Nucleus accumbens (tissue), 56 donors: ENCODE data around the gene MIEN1.
"Not testable (repeated sequence)": the region's sequence is repeated elsewhere in the genome, so short reads cannot be mapped to it uniquely, and the experiment has no call there.

ENCODE experiments used
- DNase-seq, 56 donors: peaks; one replicate each; lab custom pipeline; 2025; lab: John Stamatoyannopoulos, UW

MIEN1 gene

GRCh38 chr17:39756380-39757079, 26.2 kb upstream of the MIEN1 start:
- no peak for DNase-seq

GRCh38 chr17:39755554-39756379, 25.4 kb upstream of the MIEN1 start:
- DNase-seq: peak in 1 of 56 donors; percentile 82

- peak in 1 of 56 donors; percentile 33 for DNase-seq
Measured at GRCh38 chr17:39754958-39755553, 24.7 kb upstream of the MIEN1 start.

GRCh38 chr17:39754161-39754957, 24.0 kb upstream of the MIEN1 start:
- peak in 55 of 56 donors; percentile 26 to 91 (median 79) for DNase-seq

GRCh38 chr17:39753514-39754160, 23.3 kb upstream of the MIEN1 start:
- DNase-seq: peak in 11 of 56 donors; percentile 18 to 76 (median 55)

- no peak for DNase-seq
Measured at GRCh38 chr17:39752241-39752881, 22.0 kb upstream of the MIEN1 start.

- no peak for DNase-seq
Measured at GRCh38 chr17:39751637-39752036, 21.3 kb upstream of the MIEN1 start.

- no peak for DNase-seq
Measured at GRCh38 chr17:39751016-39751543, 20.7 kb upstream of the MIEN1 start.

- no peak for DNase-seq
Measured at GRCh38 chr17:39750131-39751015, 20.0 kb upstream of the MIEN1 start.

GRCh38 chr17:39748444-39749034, 18.2 kb upstream of the MIEN1 start:
- not testable (repeated sequence) for DNase-seq

- DNase-seq: no peak
Measured at GRCh38 chr17:39747745-39748144, 17.4 kb upstream of the MIEN1 start.

GRCh38 chr17:39746145-39746461, 15.8 kb upstream of the MIEN1 start:
- no peak for DNase-seq

- no peak for DNase-seq
Measured at GRCh38 chr17:39745335-39746144, 15.2 kb upstream of the MIEN1 start.

- DNase-seq: no peak
Measured at GRCh38 chr17:39744836-39745215, 14.5 kb upstream of the MIEN1 start.

- DNase-seq: no peak
Measured at GRCh38 chr17:39744075-39744835, 13.9 kb upstream of the MIEN1 start.

GRCh38 chr17:39742856-39743436, 12.6 kb upstream of the MIEN1 start:
- no peak for DNase-seq
